HG03108 (cell line): Measurements from ENCODE around the gene VSTM5.
"Not testable (repeated sequence)": the region's sequence is repeated elsewhere in the genome, so short reads cannot be mapped to it uniquely, and the experiment has no call there.

ENCODE experiments used
- ATAC-seq: cut with Tn5 transposase; IDR thresholded peaks from one replicate; pipeline ENCODE4 v1.9.1; 2021; ENCODE audit warnings: moderate library complexity; ENCODE audit not compliant: unreplicated experiment

Gene VSTM5

GRCh38 chr11:93801366-93801765 is 49.1 kb downstream of the VSTM5 start:
- ATAC-seq = no peak

GRCh38 chr11:93796441-93797231 is 53.8 kb downstream of the VSTM5 start:
- ATAC-seq = no peak

GRCh38 chr11:93791493-93791892 is 58.9 kb downstream of the VSTM5 start:
- no peak for ATAC-seq

GRCh38 chr11:93784935-93785360 is 65.5 kb downstream of the VSTM5 start:
- peak; percentile 13 for ATAC-seq

GRCh38 chr11:93784145-93784934 is 66.1 kb downstream of the VSTM5 start, which contains the start of gene MED17:
TSS of gene MED17 (plus strand) at chr11:93784282. CDS start at chr11:93784514, 232 bp downstream.
- ATAC-seq = peak; percentile 96

DNA sequence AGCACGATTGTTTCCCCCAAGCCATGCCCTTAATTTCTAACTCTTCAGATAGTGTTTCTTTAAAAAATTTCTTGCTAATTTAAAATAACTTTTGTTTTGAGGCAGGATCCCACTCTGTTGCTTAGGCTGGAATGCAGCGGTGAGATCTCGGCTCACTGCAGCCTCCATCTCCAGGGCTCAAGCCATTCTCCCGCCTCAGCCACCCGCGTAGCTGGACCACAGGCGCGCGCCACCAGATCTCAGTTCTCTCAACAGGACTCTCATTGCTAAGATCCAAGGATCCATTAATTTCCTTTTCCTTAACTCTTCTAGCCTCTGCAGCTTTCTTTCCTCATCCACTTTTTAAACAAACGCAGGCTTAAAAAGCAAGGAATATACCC is 66.7 kb downstream of the VSTM5 start:
- ATAC-seq = peak; percentile 33

- no peak for ATAC-seq
Observed at GRCh38 chr11:93783362-93783761, 67.1 kb downstream of the VSTM5 start.

- ATAC-seq = no peak
Observed at GRCh38 chr11:93775289-93775688, 75.1 kb downstream of the VSTM5 start.

GRCh38 chr11:93774560-93774959 is 75.9 kb downstream of the VSTM5 start:
- ATAC-seq = not testable (repeated sequence)

DNA sequence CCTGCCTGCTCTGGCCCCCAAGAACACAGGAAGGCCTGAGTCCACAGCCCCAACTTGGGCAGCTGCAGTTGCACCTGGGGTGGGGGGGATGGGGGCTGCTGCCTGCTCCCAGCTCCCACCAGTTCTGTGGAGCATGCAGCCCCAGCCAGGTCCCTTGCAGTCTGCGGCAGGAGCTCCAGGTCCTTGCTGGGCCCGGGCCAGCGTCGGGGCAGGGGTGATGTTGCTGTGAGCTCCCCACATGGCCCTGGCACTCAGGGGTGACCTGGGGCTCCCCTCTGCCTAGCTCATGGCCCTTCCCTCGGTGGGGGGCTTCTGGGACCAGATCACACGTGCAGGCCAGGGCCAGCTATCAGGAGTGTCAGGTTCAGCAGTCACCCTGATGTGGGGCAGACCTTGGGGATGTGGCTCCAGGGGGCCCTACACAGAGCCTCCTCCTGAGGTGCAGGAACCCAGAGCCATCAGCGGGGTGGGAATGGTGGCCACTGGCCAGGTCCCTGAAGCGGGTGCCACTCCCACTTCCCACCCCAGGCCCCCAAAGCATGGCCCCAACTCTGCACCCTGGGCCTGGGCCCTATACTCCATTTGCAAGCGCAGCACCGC is 76.7 kb downstream of the VSTM5 start:
- ATAC-seq = no peak

DNA sequence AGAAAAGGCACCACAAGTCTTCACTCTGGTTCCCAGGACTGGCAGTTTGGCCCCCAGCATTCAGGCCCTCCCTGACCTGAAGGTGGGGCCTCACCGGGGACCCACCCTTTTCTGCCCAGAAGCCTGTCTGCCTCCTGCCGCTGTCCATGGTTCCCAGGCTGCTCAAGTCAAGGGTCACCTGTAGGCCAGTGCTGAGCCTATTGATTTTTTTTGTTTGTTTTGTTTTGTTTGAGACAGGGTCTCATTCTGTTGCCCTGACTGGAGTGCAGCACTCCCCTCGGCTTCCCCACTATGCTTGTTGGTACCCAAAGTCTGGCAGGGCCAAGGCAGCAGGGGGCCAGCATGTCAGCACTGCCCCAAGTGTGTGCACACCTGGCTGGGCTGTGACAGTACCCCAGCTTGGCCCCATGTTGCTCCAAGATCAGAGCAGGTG is 77.4 kb downstream of the VSTM5 start:
- ATAC-seq = no peak

DNA sequence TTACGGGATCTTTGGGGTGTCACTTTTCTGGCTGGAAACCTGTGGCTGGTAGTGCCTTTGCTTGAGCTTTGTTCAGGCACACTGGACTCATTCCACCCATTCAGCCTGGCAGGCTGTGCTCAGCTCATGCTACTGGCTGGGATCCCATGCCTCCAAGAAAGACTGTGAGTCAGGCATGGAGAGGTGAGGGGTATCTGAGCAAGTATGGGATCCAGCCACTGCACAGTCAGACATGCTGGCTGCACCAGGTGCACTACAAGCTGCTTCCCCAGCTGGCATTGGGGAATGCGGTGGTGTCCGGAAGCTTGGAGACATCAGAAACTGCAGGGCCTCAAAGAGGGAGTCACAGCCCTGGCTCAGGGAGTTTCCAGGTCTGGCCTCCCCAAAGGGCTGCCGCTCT is 78.3 kb downstream of the VSTM5 start:
- no peak for ATAC-seq

DNA sequence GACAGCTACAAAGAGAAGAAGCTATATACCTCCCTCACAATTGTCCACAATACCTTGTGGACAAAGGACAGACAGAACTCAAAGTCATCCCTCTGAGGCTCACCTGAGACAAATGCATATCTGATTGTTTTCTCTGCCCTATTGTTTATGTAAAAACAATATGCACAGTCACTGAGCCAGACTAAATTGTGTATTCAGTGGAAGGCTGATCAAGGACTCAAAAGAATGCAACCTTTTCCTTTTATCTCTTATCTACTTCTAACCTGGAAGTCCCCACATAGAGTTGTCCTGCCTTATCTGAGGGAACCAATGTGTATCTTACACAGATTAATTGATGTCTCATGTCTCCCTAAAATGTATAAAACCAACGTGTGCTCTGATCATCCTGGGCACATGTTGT is 80.3 kb downstream of the VSTM5 start:
- no peak for ATAC-seq
